A549 treated with AZD9567 at 1 μM for 4 hours (cell line): ENCODE results near the gene ERVK3-1. TPM values are rescaled to one million over a fixed set of nuclear protein-coding genes. Genes with fewer than 3 reads are reported as not detected.

ENCODE experiments used
- total RNA-seq: library from RNA; stranded (reverse); fragments of 200-300 nt; extraction: Qiagen RNA extraction; gene quantifications from 5 replicates; pipeline ENCODE4 v1.2.3, GENCODE V29; 2022; ENCODE audit not compliant: insufficient read depth

ERVK3-1 gene
- 93.1 to 105 TPM (median 103 TPM) in 5 replicates for total RNA-seq

GRCh38 chr19:58305065-58305931, at the start of gene ERVK3-1:
Gene ERVK3-1 (plus strand): TSS chr19:58305377. CDS start chr19:58312169, 6,792 bp downstream.

GRCh38 chr19:58278541-58279041, 26.6 kb upstream of the ERVK3-1 start, which contains the start of gene ZNF8:
Gene ZNF8 (plus strand): TSS chr19:58278955. CDS start chr19:58279082, 127 bp downstream.

GRCh38 chr19:58326914-58327726, 21.9 kb downstream of the ERVK3-1 start, which contains the start of gene ZSCAN22:
Gene ZSCAN22 (plus strand): TSS chr19:58326994. CDS start chr19:58334803, 7,809 bp downstream.

GRCh38 chr19:58352760-58353671, 47.8 kb downstream of the ERVK3-1 start, which contains the start of gene A1BG:
Gene A1BG (minus strand): TSS chr19:58353492. CDS start chr19:58353437, 55 bp downstream.

GRCh38 chr19:58362272-58362994, 57.3 kb downstream of the ERVK3-1 start, which contains the start of gene ZNF497:
Gene ZNF497 (minus strand): TSS chr19:58362751. CDS start chr19:58357635, 5,116 bp downstream.

Other genes with a start within 250 kb of the ERVK3-1 start
- gene ZNF135, start 246.1 kb upstream of the ERVK3-1 start, total RNA-seq, result not detected in 5 replicates
- gene ZSCAN18, start 207.1 kb upstream of the ERVK3-1 start, total RNA-seq, result 1.5 to 2.8 TPM (median 1.7 TPM) in 5 replicates
- 2.5 to 3.1 TPM (median 2.9 TPM) in 5 replicates for gene ZNF329, start 154.6 kb upstream of the ERVK3-1 start, total RNA-seq
- 13.4 to 14.8 TPM (median 13.9 TPM) in 5 replicates for gene ZNF274, start 122.3 kb upstream of the ERVK3-1 start, total RNA-seq
- 9.5 to 21.0 TPM (median 18.5 TPM) in 5 replicates for gene ZNF544, start 76.5 kb upstream of the ERVK3-1 start, total RNA-seq
- gene ZNF8, start 26.4 kb upstream of the ERVK3-1 start, total RNA-seq, result 0.81 to 1.6 TPM (median 1.0 TPM) in 5 replicates
- 2.4 to 3.1 TPM (median 2.6 TPM) in 5 replicates for gene ZSCAN22, start 21.6 kb downstream of the ERVK3-1 start, total RNA-seq
- gene A1BG, start 48.1 kb downstream of the ERVK3-1 start, total RNA-seq, result 10.8 to 14.5 TPM (median 13.4 TPM) in 5 replicates
- gene ZNF497, start 57.4 kb downstream of the ERVK3-1 start, total RNA-seq, result 1.2 to 1.5 TPM (median 1.4 TPM) in 4 of 5 replicates, not detected in the other
- 1.0 to 2.0 TPM (median 1.6 TPM) in 5 replicates for gene ZNF837, start 75.7 kb downstream of the ERVK3-1 start, total RNA-seq
- 2,020 to 2,699 TPM (median 2,590 TPM) in 5 replicates for gene RPS5, start 81.9 kb downstream of the ERVK3-1 start, total RNA-seq
- gene RNF225, start 90.3 kb downstream of the ERVK3-1 start, total RNA-seq, result 0.10 to 0.24 TPM in 2 of 5 replicates, not detected in the others
- 18.6 to 21.4 TPM (median 20.5 TPM) in 5 replicates for gene ZNF584, start 103.3 kb downstream of the ERVK3-1 start, total RNA-seq
- 0.08 to 0.12 TPM (median 0.09 TPM) in 4 of 5 replicates, not detected in the other for gene ZNF132, start 134.8 kb downstream of the ERVK3-1 start, total RNA-seq
- 5.8 to 7.1 TPM (median 6.2 TPM) in 5 replicates for gene ZNF324B, start 146.2 kb downstream of the ERVK3-1 start, total RNA-seq
- gene ZNF324, start 161.7 kb downstream of the ERVK3-1 start, total RNA-seq, result 5.8 to 12.1 TPM (median 10.4 TPM) in 5 replicates
- 7.8 to 13.1 TPM (median 12.7 TPM) in 5 replicates for gene ZNF446, start 171.0 kb downstream of the ERVK3-1 start, total RNA-seq
- 27.6 to 32.4 TPM (median 31.5 TPM) in 5 replicates for gene SLC27A5, start 206.6 kb downstream of the ERVK3-1 start, total RNA-seq
- 12.8 to 19.5 TPM (median 19.0 TPM) in 5 replicates for gene ZBTB45, start 214.4 kb downstream of the ERVK3-1 start, total RNA-seq
- gene TRIM28, start 238.7 kb downstream of the ERVK3-1 start, total RNA-seq, result 709 to 983 TPM (median 807 TPM) in 5 replicates
- gene CHMP2A, start 249.7 kb downstream of the ERVK3-1 start, total RNA-seq, result 170 to 217 TPM (median 191 TPM) in 5 replicates